ENCODE measurements around the gene SLC35F4.

Gene SLC35F4

DNA sequence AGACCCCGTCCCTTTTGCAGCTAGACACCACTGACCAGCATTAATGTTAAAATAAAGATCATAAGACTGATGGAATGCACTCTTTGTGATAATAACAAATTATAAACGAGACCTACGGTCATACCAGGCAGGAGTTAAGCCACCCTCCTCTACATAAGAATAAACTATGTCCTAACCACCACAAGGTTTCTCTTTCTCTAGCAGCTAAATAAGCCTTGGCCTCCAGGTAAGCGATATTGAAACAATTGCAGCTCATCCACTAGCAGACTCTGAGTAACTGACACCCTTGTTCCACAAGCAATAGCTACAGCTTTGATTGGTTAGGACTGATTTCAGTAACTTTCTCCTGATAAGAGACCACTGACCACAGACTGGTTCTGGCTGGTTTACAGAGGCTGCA, 228.0 kb downstream of the SLC35F4 start:
- H3K4me3 ChIP-seq (ENCODE audit: low read depth, low read length), result no peak overlapping the region
- DNase-seq (ENCODE audit: low read depth), result no peak
- TF ChIP-seq MYC (IDR thresholded peaks at IDR 0.05; ENCODE audit: low read depth, low read length) (no peak), POLR2A (IDR thresholded peaks at IDR 0.05; ENCODE audit: extremely low read depth, insufficient read length) (no peak)
- TF ChIP-seq, protein P1, sequence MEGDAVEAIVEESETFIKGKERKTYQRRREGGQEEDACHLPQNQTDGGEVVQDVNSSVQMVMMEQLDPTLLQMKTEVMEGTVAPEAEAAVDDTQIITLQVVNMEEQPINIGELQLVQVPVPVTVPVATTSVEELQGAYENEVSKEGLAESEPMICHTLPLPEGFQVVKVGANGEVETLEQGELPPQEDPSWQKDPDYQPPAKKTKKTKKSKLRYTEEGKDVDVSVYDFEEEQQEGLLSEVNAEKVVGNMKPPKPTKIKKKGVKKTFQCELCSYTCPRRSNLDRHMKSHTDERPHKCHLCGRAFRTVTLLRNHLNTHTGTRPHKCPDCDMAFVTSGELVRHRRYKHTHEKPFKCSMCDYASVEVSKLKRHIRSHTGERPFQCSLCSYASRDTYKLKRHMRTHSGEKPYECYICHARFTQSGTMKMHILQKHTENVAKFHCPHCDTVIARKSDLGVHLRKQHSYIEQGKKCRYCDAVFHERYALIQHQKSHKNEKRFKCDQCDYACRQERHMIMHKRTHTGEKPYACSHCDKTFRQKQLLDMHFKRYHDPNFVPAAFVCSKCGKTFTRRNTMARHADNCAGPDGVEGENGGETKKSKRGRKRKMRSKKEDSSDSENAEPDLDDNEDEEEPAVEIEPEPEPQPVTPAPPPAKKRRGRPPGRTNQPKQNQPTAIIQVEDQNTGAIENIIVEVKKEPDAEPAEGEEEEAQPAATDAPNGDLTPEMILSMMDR (IDR thresholded peaks at IDR 0.05; ENCODE audit: low read depth, low read length), result no peak
- TF ChIP-seq, protein P2, sequence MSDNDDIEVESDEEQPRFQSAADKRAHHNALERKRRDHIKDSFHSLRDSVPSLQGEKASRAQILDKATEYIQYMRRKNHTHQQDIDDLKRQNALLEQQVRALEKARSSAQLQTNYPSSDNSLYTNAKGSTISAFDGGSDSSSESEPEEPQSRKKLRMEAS (IDR thresholded peaks at IDR 0.05; ENCODE audit: low read depth, low read length), result no peak

DNA sequence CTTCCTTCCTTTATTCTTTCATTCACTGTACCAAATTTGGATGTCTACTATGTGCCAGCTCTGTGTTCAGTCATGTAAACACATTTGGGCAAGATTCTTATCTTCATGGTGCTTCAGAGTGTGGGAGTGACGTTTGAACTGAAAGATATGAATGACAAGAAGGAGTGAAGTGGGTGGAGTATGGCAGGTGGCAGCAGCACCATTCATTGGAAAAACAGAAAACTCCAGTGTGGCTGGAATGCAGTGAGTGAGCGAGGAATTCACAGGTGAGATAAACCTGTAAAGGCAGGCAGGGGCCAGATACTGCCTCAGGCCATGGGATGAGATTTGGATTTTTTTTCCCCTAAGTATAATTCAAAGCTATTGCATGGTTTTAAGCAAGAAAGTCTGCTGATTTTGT, 231.6 kb downstream of the SLC35F4 start:
- no peak for DNase-seq (ENCODE audit: low read depth)
- TF ChIP-seq, protein P2 (IDR thresholded peaks at IDR 0.05; ENCODE audit: low read depth, low read length), result no peak
- no peak for TF ChIP-seq POLR2A (IDR thresholded peaks at IDR 0.05; ENCODE audit: extremely low read depth, insufficient read length)
- no peak for TF ChIP-seq MYC (IDR thresholded peaks at IDR 0.05; ENCODE audit: low read depth, low read length)
- TF ChIP-seq, protein P1 (IDR thresholded peaks at IDR 0.05; ENCODE audit: low read depth, low read length), result no peak
- no peak overlapping the region for H3K4me3 ChIP-seq (ENCODE audit: low read depth, low read length)

DNA sequence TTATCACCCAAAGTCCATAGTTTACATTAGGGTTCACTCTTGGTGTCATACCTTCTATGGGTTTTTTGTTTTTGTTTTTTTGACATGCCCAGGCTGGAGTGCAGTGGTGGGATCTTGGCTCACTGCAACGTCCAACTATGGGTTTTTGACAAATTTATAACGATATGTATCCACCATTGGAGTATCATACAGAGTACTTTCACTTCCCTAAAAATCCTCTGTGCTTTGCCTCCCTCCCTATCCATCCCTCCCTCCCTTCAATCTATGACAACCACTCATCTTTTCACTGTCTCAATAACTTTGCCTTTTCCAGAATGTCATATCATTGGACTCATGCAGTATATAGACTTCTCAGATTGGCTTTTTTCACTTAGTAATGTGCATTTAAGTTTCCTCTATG, 233.2 kb downstream of the SLC35F4 start:
- TF ChIP-seq, protein P2 (IDR thresholded peaks at IDR 0.05; ENCODE audit: low read depth, low read length), result no peak
- DNase-seq (ENCODE audit: low read depth), result peak; percentile 3
- H3K4me3 ChIP-seq (ENCODE audit: low read depth, low read length), result no peak overlapping the region

DNA sequence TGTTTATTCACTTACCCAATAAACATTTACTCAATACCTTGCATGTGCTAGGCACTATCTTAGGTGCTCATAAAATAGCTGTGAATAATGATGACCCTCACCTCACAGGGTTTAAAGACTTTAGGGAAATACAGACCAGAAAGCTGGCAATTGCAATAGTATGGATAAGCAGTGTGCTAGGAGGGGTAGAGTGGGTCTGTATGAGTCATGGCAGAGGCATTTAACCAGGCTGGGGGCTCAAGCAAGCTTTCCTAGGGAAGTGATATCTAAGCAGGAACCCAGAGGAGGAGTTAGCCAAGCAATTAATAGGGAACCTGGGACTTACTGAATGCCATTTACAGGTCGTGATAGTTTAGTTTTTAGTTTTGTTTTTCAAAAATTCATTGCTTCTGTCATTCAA, 248.4 kb downstream of the SLC35F4 start:
- TF ChIP-seq, protein P1 (IDR thresholded peaks at IDR 0.05; ENCODE audit: low read depth, low read length), result no peak
- TF ChIP-seq MYC (IDR thresholded peaks at IDR 0.05; ENCODE audit: low read depth, low read length), result no peak
- no peak for TF ChIP-seq POLR2A (IDR thresholded peaks at IDR 0.05; ENCODE audit: extremely low read depth, insufficient read length)
- TF ChIP-seq, protein P2 (IDR thresholded peaks at IDR 0.05; ENCODE audit: low read depth, low read length), result no peak
- no peak for DNase-seq (ENCODE audit: low read depth)
- H3K4me3 ChIP-seq (ENCODE audit: low read depth, low read length), result no peak overlapping the region

DNA sequence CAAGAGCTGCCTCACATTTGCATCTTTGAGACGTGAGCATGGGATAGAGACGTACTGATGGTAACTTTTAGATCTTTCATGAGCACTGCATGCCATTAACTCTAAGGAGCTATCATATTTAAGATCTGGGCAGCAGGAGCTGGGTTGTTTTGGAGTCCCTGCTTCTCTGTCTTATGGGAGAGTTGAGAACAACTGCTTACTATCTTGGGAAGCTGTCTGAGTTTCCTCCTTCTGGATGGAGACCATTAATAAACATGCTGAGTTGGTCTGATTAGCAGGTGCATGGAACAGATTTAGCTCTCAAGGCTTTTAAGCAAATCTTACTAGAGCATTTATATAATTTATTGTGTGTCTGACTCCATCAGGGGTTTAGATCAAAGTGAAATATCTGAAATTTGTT, 252.9 kb downstream of the SLC35F4 start:
- no peak overlapping the region for H3K4me3 ChIP-seq (ENCODE audit: low read depth, low read length)
- DNase-seq (ENCODE audit: low read depth), result no peak
- TF ChIP-seq, protein P1 (IDR thresholded peaks at IDR 0.05; ENCODE audit: low read depth, low read length), result no peak
- no peak for TF ChIP-seq POLR2A (IDR thresholded peaks at IDR 0.05; ENCODE audit: extremely low read depth, insufficient read length)
- no peak for TF ChIP-seq MYC (IDR thresholded peaks at IDR 0.05; ENCODE audit: low read depth, low read length)
- TF ChIP-seq, protein P2 (IDR thresholded peaks at IDR 0.05; ENCODE audit: low read depth, low read length), result no peak

DNA sequence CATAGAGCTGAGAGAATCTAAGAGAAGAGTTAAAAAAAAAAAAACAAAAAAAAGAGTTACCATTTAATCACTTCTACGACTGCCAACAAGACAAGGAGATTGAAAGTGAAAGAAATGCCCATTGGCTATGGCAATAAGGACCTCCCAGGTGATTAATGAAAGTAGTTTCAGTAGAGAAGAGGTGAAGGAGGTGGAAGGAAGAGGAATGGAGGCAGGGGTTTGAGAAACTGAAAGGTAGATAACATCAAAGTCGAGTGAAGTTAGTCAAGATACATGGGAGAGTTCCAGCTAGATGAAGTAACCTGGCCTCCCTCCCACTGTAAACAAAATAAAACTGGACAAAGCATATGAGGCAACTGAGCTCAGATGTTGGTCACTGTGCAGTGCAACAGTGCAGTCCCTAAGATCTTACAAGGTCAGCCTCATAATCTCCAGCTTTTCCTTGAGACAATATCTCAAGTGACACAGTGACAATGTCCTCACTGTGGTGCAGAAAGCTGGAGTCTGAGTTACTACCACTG, 254.3 kb downstream of the SLC35F4 start:
- no peak overlapping the region for H3K4me3 ChIP-seq (ENCODE audit: low read depth, low read length)
- TF ChIP-seq, protein P2 (IDR thresholded peaks at IDR 0.05; ENCODE audit: low read depth, low read length), result no peak
- TF ChIP-seq, protein P1 (IDR thresholded peaks at IDR 0.05; ENCODE audit: low read depth, low read length), result no peak
- TF ChIP-seq MYC (IDR thresholded peaks at IDR 0.05; ENCODE audit: low read depth, low read length), result no peak
- TF ChIP-seq POLR2A (IDR thresholded peaks at IDR 0.05; ENCODE audit: extremely low read depth, insufficient read length), result no peak
- DNase-seq (ENCODE audit: low read depth), result no peak

Measured in NB4 (cell line).